ENCODE measurements around the gene HDLBP.

Gene HDLBP

DNA sequence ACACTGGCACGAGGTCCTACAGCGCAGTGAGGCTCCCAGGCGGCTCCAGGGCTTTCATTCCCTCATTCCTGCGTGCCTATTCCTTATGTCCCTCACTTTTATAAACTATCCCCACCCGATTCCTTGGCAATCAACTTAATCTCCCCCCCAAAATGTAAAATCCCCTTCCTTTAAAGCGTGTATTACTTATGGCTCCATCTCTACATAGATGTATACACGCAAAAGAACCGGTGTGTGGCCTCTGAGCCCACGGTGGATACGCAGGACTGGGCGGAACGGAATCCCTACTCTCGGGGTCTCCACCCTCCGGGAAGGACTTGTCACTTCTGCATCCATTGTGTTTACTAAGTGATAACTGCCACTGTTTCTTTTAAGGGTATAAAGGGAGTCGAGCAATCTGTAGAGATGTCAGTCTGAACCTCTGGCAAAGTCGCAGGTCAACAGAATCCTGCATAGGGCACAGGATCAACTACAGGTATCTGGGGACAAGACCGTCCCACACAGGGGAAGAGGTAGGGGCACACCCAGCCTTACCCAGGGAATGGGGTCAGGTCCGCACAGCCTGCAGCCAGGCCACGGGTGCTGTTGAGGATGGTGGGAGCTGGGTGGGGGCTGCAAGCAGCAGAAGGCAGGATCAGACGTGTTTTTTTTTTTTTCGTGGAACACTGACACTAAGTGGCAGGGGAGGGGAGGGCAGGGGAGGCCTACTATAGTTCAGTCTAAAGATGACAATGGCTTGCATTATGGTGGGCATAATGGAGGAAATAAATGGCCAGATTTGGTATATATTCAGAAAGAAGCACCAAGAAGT is 42.1 kb downstream of the HDLBP start:
- H3K4me3 ChIP-seq (ENCODE audit: low read depth, low read length): peak overlapping the region; percentile 85
- TF ChIP-seq, protein P1, sequence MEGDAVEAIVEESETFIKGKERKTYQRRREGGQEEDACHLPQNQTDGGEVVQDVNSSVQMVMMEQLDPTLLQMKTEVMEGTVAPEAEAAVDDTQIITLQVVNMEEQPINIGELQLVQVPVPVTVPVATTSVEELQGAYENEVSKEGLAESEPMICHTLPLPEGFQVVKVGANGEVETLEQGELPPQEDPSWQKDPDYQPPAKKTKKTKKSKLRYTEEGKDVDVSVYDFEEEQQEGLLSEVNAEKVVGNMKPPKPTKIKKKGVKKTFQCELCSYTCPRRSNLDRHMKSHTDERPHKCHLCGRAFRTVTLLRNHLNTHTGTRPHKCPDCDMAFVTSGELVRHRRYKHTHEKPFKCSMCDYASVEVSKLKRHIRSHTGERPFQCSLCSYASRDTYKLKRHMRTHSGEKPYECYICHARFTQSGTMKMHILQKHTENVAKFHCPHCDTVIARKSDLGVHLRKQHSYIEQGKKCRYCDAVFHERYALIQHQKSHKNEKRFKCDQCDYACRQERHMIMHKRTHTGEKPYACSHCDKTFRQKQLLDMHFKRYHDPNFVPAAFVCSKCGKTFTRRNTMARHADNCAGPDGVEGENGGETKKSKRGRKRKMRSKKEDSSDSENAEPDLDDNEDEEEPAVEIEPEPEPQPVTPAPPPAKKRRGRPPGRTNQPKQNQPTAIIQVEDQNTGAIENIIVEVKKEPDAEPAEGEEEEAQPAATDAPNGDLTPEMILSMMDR (IDR thresholded peaks at IDR 0.05; ENCODE audit: low read depth, low read length): no peak

DNA sequence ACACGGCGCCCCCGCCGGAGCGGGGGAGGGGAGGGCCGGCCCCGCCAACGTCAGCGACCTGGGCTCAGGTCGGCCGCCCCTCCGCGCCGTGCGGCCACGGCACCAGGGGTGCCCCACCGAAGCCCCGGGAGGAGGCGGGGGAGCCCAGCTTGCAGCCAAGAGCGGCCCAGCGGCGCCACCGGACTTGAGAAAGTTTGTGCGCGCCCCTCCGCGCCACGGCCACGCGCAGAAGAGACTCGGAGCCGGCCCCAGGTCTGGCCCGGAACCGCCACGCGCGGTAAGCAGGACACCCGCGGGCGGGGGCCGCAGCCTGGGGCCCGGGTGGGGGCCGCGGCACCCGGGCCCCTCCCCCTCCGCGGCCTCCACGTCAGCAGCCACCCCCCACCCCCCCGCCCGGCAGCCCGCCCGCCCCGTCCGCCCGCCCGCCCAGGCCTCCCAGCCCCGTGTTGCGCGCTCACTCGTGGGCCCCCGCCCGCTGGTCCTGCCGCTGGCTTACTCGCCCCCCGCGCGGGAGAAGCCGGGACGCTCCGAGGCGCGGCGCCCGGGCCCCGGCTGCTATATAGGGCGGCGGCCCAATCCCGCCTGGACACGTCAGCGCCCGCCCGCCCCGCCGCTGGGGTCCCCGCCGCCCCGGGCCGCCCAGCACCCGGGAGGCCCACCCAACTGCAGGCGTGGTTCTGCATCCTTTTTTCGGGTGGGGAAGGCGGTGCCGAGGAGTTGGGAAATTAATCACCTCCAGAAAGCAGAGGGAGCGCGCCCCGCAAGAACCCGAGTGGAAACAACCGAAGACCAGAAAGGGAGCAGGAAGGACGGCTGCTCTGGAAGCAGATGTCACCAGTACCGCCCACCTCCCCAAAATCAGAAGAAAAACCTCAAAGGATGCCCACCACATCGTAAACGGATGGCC is 42.9 kb downstream of the HDLBP start:
- peak overlapping the region; percentile 85 for H3K4me3 ChIP-seq (ENCODE audit: low read depth, low read length)
- TF ChIP-seq, protein P1 (IDR thresholded peaks at IDR 0.05; ENCODE audit: low read depth, low read length): no peak

DNA sequence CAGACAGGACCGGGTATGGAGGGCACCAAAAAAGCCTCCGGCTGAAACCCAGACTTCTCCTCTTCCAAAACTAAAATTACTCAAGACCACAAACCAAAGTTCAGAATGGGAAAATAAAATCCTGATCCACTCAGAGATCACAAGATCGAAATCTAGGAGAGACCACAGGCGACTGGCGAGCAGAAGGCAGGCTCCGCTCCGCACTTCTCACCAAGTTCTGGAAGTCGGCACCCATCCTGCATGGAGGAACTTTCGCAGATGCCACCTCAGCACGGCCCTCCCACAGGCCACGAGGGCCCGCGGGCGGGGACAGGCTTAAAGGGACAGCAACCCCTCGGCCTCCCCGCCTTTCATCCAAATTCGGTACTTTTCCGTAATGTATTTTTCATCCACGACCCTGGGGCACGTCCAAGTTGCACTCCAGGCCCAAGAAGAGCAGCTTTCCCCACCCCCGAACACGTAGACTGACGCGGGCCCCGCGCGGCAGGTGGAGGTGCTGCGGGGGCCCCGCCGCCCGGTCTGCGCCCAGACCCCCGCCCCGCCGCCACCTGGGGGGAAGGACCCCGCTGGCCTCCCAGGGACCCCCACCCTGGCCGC is 43.7 kb downstream of the HDLBP start:
- peak overlapping the region; percentile 85 for H3K4me3 ChIP-seq (ENCODE audit: low read depth, low read length)
- TF ChIP-seq, protein P1 (IDR thresholded peaks at IDR 0.05; ENCODE audit: low read depth, low read length): no peak

DNA sequence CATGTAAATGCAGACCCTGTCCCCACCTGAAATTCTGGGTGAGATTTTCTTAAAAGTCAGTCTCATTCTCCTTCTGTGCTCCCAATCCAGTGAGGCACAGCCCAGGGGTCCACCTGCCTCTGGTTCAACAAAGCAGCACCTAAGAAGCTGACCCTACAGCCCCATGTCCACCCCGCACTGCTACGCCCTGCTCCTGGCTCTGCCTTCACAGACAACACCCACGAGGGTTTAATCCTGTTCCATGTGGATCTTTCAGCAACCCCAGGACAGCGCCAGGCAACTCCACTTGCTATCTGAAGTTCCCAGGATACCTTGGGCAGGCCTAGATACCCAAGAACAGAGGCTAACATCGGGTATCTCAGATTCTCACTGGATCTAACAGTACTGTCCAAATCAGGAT is 44.9 kb downstream of the HDLBP start:
- TF ChIP-seq, protein P1 (IDR thresholded peaks at IDR 0.05; ENCODE audit: low read depth, low read length): no peak
- H3K4me3 ChIP-seq (ENCODE audit: low read depth, low read length): peak overlapping the region; percentile 85

DNA sequence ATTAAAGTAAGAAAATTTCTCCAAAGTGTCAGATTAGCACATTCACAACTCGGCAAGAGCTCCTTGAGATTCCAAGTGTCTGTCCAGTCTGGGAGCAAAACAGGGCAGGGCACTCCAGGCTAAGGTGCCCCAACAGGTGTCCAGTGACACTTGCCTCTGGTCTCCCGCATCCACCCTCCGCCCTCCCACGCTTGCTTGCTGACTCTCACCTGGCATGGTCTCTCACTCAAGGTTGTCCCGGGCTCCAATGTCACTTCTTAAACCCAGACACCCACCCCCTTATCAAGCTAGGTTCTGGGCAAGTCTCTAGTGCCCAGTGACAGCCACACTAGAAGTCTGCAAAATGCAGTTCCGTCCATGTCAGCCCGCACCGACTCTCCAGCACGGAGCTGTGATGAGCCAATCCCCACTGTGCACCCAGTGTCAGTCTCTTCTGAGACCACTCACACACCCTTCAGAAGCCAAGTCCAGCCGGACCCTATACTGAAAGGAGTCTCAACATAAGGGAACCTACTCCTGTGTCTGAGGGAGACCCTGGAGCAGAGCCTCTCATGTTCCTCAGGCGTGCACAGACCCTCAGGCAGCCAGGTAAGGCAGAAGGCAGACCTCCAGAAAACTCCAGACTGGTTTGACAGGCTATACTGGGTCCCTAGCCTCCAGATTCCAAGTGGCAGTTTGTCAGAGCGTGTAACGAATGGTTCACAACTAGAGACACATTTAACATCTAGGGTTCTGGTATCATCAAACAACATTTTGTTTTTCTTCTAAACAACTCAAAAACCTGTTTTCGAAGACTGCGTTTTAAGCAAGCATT is 45.6 kb downstream of the HDLBP start:
- peak overlapping the region; percentile 85 for H3K4me3 ChIP-seq (ENCODE audit: low read depth, low read length)
- TF ChIP-seq, protein P1 (IDR thresholded peaks at IDR 0.05; ENCODE audit: low read depth, low read length): no peak

DNA sequence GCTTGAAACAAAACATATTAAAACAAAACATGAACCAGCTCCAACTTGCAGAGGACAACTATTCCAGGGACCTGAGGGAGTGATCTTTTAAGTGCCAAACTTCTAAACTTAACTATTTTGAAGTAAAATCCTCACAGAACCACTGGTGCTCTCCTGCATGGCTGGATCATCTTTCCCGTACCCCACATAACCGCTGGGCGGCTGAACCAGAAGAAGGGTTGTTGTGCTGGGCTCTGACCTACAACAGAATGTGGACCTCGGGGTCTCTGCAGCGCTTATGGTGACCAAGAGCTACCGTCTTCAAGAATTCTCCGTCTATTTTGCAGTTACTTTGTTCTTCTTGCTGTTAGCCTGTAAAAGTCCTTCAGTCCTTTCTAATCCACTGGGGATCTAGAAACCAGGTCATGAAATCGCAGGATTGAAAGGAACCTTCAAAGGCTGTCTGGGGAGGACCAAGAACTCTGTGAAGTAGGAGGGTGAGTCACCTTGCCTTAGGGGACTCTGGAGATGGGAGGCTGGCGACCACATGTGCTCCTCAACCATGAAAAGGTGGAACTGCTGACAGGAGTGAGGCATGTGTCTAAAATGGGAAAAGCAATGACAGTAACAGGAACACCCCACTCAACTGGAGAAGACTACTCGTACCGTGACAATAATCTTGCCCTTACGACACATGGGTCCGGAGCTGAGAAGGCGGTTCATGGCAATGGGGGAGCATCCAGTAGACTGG is 46.6 kb downstream of the HDLBP start:
- TF ChIP-seq, protein P1 (IDR thresholded peaks at IDR 0.05; ENCODE audit: low read depth, low read length): no peak
- H3K4me3 ChIP-seq (ENCODE audit: low read depth, low read length): no peak overlapping the region

All from WI38 (cell line).